ENCODE results near the gene CTNNA1.
"Not testable (repeated sequence)": the region's sequence is repeated elsewhere in the genome, so short reads cannot be mapped to it uniquely, and the experiment has no call there.

CTNNA1 gene

GRCh38 chr5:138762110-138762509 is 8.9 kb downstream of the CTNNA1 start:
- no peak for DNase-seq

GRCh38 chr5:138763037-138763778 is 10.0 kb downstream of the CTNNA1 start:
- no peak for DNase-seq

GRCh38 chr5:138770291-138770690 is 17.1 kb downstream of the CTNNA1 start:
- no peak for DNase-seq

GRCh38 chr5:138770977-138771376 is 17.8 kb downstream of the CTNNA1 start:
- no peak for DNase-seq

- DNase-seq: no peak
These were observed 19.9 kb downstream of the CTNNA1 start for GRCh38 chr5:138772986-138773594.

- DNase-seq: not testable (repeated sequence)
These were observed 20.4 kb downstream of the CTNNA1 start for GRCh38 chr5:138773624-138774023.

- no peak for DNase-seq
These were observed 21.8 kb downstream of the CTNNA1 start for GRCh38 chr5:138775034-138775433.

- no peak for DNase-seq
These were observed 25.0 kb downstream of the CTNNA1 start for GRCh38 chr5:138778234-138778633.

GRCh38 chr5:138783976-138784375 is 30.8 kb downstream of the CTNNA1 start:
- no peak for DNase-seq

GRCh38 chr5:138784590-138784989 is 31.4 kb downstream of the CTNNA1 start:
- DNase-seq: no peak

- peak; percentile 70 to 74 for DNase-seq
These were observed 36.6 kb downstream of the CTNNA1 start for GRCh38 chr5:138789771-138790242.

- no peak for DNase-seq
These were observed 37.5 kb downstream of the CTNNA1 start for GRCh38 chr5:138790684-138791083.

GRCh38 chr5:138792195-138792790 is 39.1 kb downstream of the CTNNA1 start:
- no peak for DNase-seq

GRCh38 chr5:138793575-138793974 is 40.4 kb downstream of the CTNNA1 start:
- DNase-seq: no peak

- no peak for DNase-seq
These were observed 50.1 kb downstream of the CTNNA1 start for GRCh38 chr5:138803285-138803684.

GRCh38 chr5:138803935-138804334 is 50.7 kb downstream of the CTNNA1 start:
- no peak for DNase-seq

GRCh38 chr5:138805096-138805495 is 51.9 kb downstream of the CTNNA1 start:
- DNase-seq: no peak

GRCh38 chr5:138807182-138807581 is 54.0 kb downstream of the CTNNA1 start:
- peak; percentile 48 to 54 for DNase-seq

GRCh38 chr5:138809391-138809790 is 56.2 kb downstream of the CTNNA1 start:
- DNase-seq: no peak

- not testable (repeated sequence) for DNase-seq
These were observed 57.6 kb downstream of the CTNNA1 start for GRCh38 chr5:138810861-138811260.

- DNase-seq: no peak
These were observed 62.3 kb downstream of the CTNNA1 start for GRCh38 chr5:138815529-138815928.

- no peak for DNase-seq
These were observed 64.0 kb downstream of the CTNNA1 start for GRCh38 chr5:138817241-138817640.

- no peak for DNase-seq
These were observed 65.9 kb downstream of the CTNNA1 start for GRCh38 chr5:138819081-138819480.

- DNase-seq: no peak
These were observed 67.5 kb downstream of the CTNNA1 start for GRCh38 chr5:138820695-138821094.

All from Kasumi-1 (cell line).